RKO (cell line): ENCODE measurements around the gene GABRR3.
A peak's percentile ranks its signal among the peaks of the same experiment; 100 is the strongest.

Source experiments
- DNase-seq: peaks from one replicate; pipeline ENCODE4 v3.0.0-alpha.2; 2016; ENCODE audit warnings: low spot score

The GABRR3 gene

GRCh38 chr3:97954228-97954827, 80.8 kb downstream of the GABRR3 start:
- DNase-seq, result no peak

- no peak for DNase-seq
These were observed 82.2 kb downstream of the GABRR3 start for GRCh38 chr3:97952872-97953271.

GRCh38 chr3:97952280-97952679, 82.8 kb downstream of the GABRR3 start:
- no peak for DNase-seq

GRCh38 chr3:97950360-97950759, 84.8 kb downstream of the GABRR3 start:
- DNase-seq, result no peak

GRCh38 chr3:97949743-97950142, 85.4 kb downstream of the GABRR3 start:
- no peak for DNase-seq

- no peak for DNase-seq
These were observed 86.0 kb downstream of the GABRR3 start for GRCh38 chr3:97949110-97949485.

GRCh38 chr3:97948351-97949109, 86.6 kb downstream of the GABRR3 start:
- no peak for DNase-seq

- no peak for DNase-seq
These were observed 92.1 kb downstream of the GABRR3 start for GRCh38 chr3:97942801-97943546.

GRCh38 chr3:97940034-97940433, 95.1 kb downstream of the GABRR3 start:
- DNase-seq, result no peak

- no peak for DNase-seq
These were observed 95.7 kb downstream of the GABRR3 start for GRCh38 chr3:97939401-97939800.

- peak; percentile 21 for DNase-seq
These were observed 96.7 kb downstream of the GABRR3 start for GRCh38 chr3:97938444-97938843.

GRCh38 chr3:97937205-97937604, 97.9 kb downstream of the GABRR3 start:
- no peak for DNase-seq

- DNase-seq, result no peak
These were observed 99.3 kb downstream of the GABRR3 start for GRCh38 chr3:97935842-97936241.
